GM23338 (cell line): ENCODE measurements around the gene SLC9A8. TPM values are rescaled to one million over a fixed set of nuclear protein-coding genes. Genes with fewer than 3 reads are reported as not detected.

Experiments
- ATAC-seq: fragments of 200-7000 bp; cut with Tn5 transposase; 3 replicates; pipeline ENCODE4 v1.9.1; 2020
- DNase-seq: peaks from one replicate; pipeline ENCODE4 v3.0.0-alpha.2; 2015; ENCODE audit warnings: low spot score
- H2AFZ ChIP-seq: fragments of 200-600 bp; sonication (generic); 2 replicates; pipeline ENCODE4 v1.8.0; 2016; ENCODE audit warnings: antibody characterized with exemption, mild to moderate bottlenecking, moderate library complexity
- H3F3A ChIP-seq: fragments of 200-600 bp; sonication (generic); replicated peaks from 2 replicates; pipeline ENCODE4 v1.8.0; 2017; ENCODE audit warnings: antibody characterized with exemption, mixed run types, low read depth
- H3K27ac ChIP-seq: fragments of 200-600 bp; sonication (generic); 2 replicates; pipeline ENCODE4 v1.6.1; 2016; ENCODE audit warnings: low read depth
- H3K27me3 ChIP-seq: fragments of 200-600 bp; sonication (generic); 2 replicates; pipeline ENCODE4 v1.8.0; 2016; ENCODE audit warnings: mild to moderate bottlenecking, mixed run types, moderate library complexity; ENCODE audit not compliant: insufficient read depth
- H3K36me3 ChIP-seq: fragments of 200-600 bp; sonication (generic); 2 replicates; pipeline ENCODE4 v1.8.0; 2016; ENCODE audit warnings: mild to moderate bottlenecking; ENCODE audit not compliant: insufficient read depth
- H3K4me1 ChIP-seq: fragments of 200-600 bp; sonication (generic); 2 replicates; pipeline ENCODE4 v1.8.0; 2016; ENCODE audit warnings: mild to moderate bottlenecking, moderate library complexity; ENCODE audit not compliant: insufficient read depth
- H3K4me2 ChIP-seq: fragments of 200-600 bp; sonication (generic); 2 replicates; pipeline ENCODE4 v1.7.1; 2017; ENCODE audit warnings: mixed run types
- H3K4me3 ChIP-seq: fragments of 200-600 bp; sonication (generic); 2 replicates; pipeline ENCODE4 v1.6.1; 2016; ENCODE audit warnings: mixed run types
- H3K79me2 ChIP-seq: fragments of 200-600 bp; sonication (generic); replicated peaks from 2 replicates; pipeline ENCODE4 v1.8.0; 2017; ENCODE audit warnings: mild to moderate bottlenecking; ENCODE audit not compliant: insufficient read depth
- H3K9me2 ChIP-seq: fragments of 200-600 bp; sonication (generic); 2 replicates; pipeline ENCODE4 v1.8.0; 2017; ENCODE audit not compliant: insufficient read depth
- H4K20me1 ChIP-seq: fragments of 200-600 bp; sonication (generic); replicated peaks from 2 replicates; pipeline ENCODE4 v1.8.0; 2017; ENCODE audit warnings: mild to moderate bottlenecking; ENCODE audit not compliant: insufficient read depth
- H3K27ac Mint-ChIP-seq: 2 replicates; pipeline ENCODE4 v1.8.0; 2020; ENCODE audit warnings: inconsistent platforms, mild to moderate bottlenecking, moderate library complexity, mixed read lengths
- H3K27me3 Mint-ChIP-seq: 3 replicates; pipeline ENCODE4 v1.8.0; 2022; ENCODE audit warnings: low read depth, mild to moderate bottlenecking, moderate library complexity, mixed read lengths, inconsistent platforms; ENCODE audit not compliant: insufficient read depth, poor library complexity
- H3K36me3 Mint-ChIP-seq: 3 replicates; pipeline ENCODE4 v1.8.0; 2021; ENCODE audit warnings: low read depth, mild to moderate bottlenecking, inconsistent platforms, moderate library complexity, mixed read lengths
- H3K4me1 Mint-ChIP-seq: 3 replicates; pipeline ENCODE4 v1.8.0; 2020; ENCODE audit warnings: mild to moderate bottlenecking, inconsistent platforms, mixed read lengths
- H3K4me3 Mint-ChIP-seq: 3 replicates; pipeline ENCODE4 v1.8.0; 2021; ENCODE audit warnings: moderate library complexity, mild to moderate bottlenecking, inconsistent platforms, mixed read lengths
- H3K9me3 Mint-ChIP-seq: 3 replicates; pipeline ENCODE4 v1.8.0; 2020; ENCODE audit warnings: moderate library complexity, mild to moderate bottlenecking, inconsistent platforms, mixed read lengths
- JUNB ChIP-seq: IDR thresholded peaks from one replicate; pipeline ENCODE4 v1.6.1; 2016; ENCODE audit warnings: antibody characterized with exemption; ENCODE audit not compliant: unreplicated experiment
- NANOG ChIP-seq: IDR thresholded peaks from 2 replicates; pipeline ENCODE4 v1.6.1; 2016; ENCODE audit warnings: antibody characterized with exemption, borderline replicate concordance
- ZNF114 ChIP-seq: fragments of 250-450 bp; sonication (Bioruptor Pico); IDR thresholded peaks from 2 replicates; pipeline ENCODE4 v1.5.0; 2020; ENCODE audit warnings: mild to moderate bottlenecking, moderate library complexity
- ZNF331 ChIP-seq: fragments of 250-450 bp; sonication (Bioruptor Pico); IDR thresholded peaks from 2 replicates; pipeline ENCODE4 v1.5.0; 2020; ENCODE audit warnings: low read depth, mild to moderate bottlenecking, moderate library complexity
- polyA plus RNA-seq: library from polyadenylated mRNA; unstranded; fragments of >200 nt; fragmentation: Nextera tagmentation; extraction: Ambion mirVana; gene quantifications from 2 replicates; pipeline ENCODE4 v1.2.1, GENCODE V29; 2016
- total RNA-seq: library from RNA; depleted of rRNA; stranded (reverse); fragments of >200 nt; shearing (Covaris generic); gene quantifications from 2 replicates; pipeline ENCODE4 v1.2.3, GENCODE V29; 2014
- TF ChIP-seq, protein P1 (sequence below), 2 experiments: fragments of 200-600 bp in 1 of 2; sonication (generic) in 1 of 2; conservative IDR thresholded peaks; 2 replicates each; pipeline versions ENCODE4 v1.5.1 to v1.6.1; 2016 to 2017; ENCODE audit warnings: antibody characterized with exemption in 2 of 2, low read depth in 2 of 2, mild to moderate bottlenecking in 2 of 2, moderate library complexity in 1 of 2
- TF ChIP-seq, protein P2 (sequence below): fragments of 250-450 bp; sonication (Bioruptor Pico); IDR thresholded peaks from 2 replicates; pipeline ENCODE4 v1.5.0; 2020; ENCODE audit warnings: mild to moderate bottlenecking, moderate library complexity
- TF ChIP-seq, protein P3 (sequence below): IDR thresholded peaks from 2 replicates; pipeline ENCODE4 v1.6.1; 2016; ENCODE audit warnings: antibody characterized with exemption

SLC9A8 gene
- total and polyA plus RNA-seq, 2 experiments from 2014 or later: 2.6 to 6.4 TPM

DNA sequence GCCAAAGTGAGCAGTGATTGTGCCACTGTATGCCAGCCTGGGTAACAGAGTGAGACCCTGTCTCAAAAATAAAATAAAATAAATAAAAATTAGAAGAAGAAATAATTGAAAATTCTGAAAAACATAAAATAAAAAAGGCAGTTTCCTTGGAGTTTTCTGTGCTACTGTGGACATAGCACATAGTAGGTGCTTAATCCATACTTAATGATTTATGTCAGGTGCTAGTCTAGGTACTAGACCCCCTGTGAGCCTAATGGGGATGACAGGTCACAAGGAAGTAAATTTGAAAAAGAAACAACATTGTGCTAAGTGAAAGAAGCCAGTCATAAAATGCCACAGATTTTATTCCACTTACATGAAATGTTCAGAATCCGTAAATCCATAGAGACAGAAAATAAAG, 9.2 kb upstream of the SLC9A8 start:
- no peaks in the 10 kb centered on the region for H3K4me1 ChIP-seq
- TF ChIP-seq ZNF331 (CRISPR knock-in tag) (no peak), ZNF114 (CRISPR knock-in tag) (no peak), NANOG (no peak), JUNB (no peak)
- TF ChIP-seq, protein P1, sequence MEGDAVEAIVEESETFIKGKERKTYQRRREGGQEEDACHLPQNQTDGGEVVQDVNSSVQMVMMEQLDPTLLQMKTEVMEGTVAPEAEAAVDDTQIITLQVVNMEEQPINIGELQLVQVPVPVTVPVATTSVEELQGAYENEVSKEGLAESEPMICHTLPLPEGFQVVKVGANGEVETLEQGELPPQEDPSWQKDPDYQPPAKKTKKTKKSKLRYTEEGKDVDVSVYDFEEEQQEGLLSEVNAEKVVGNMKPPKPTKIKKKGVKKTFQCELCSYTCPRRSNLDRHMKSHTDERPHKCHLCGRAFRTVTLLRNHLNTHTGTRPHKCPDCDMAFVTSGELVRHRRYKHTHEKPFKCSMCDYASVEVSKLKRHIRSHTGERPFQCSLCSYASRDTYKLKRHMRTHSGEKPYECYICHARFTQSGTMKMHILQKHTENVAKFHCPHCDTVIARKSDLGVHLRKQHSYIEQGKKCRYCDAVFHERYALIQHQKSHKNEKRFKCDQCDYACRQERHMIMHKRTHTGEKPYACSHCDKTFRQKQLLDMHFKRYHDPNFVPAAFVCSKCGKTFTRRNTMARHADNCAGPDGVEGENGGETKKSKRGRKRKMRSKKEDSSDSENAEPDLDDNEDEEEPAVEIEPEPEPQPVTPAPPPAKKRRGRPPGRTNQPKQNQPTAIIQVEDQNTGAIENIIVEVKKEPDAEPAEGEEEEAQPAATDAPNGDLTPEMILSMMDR (conservative IDR thresholded peaks at IDR 0.05; ENCODE audit: low read depth in 2 of 2): no peak
- TF ChIP-seq, protein P2, sequence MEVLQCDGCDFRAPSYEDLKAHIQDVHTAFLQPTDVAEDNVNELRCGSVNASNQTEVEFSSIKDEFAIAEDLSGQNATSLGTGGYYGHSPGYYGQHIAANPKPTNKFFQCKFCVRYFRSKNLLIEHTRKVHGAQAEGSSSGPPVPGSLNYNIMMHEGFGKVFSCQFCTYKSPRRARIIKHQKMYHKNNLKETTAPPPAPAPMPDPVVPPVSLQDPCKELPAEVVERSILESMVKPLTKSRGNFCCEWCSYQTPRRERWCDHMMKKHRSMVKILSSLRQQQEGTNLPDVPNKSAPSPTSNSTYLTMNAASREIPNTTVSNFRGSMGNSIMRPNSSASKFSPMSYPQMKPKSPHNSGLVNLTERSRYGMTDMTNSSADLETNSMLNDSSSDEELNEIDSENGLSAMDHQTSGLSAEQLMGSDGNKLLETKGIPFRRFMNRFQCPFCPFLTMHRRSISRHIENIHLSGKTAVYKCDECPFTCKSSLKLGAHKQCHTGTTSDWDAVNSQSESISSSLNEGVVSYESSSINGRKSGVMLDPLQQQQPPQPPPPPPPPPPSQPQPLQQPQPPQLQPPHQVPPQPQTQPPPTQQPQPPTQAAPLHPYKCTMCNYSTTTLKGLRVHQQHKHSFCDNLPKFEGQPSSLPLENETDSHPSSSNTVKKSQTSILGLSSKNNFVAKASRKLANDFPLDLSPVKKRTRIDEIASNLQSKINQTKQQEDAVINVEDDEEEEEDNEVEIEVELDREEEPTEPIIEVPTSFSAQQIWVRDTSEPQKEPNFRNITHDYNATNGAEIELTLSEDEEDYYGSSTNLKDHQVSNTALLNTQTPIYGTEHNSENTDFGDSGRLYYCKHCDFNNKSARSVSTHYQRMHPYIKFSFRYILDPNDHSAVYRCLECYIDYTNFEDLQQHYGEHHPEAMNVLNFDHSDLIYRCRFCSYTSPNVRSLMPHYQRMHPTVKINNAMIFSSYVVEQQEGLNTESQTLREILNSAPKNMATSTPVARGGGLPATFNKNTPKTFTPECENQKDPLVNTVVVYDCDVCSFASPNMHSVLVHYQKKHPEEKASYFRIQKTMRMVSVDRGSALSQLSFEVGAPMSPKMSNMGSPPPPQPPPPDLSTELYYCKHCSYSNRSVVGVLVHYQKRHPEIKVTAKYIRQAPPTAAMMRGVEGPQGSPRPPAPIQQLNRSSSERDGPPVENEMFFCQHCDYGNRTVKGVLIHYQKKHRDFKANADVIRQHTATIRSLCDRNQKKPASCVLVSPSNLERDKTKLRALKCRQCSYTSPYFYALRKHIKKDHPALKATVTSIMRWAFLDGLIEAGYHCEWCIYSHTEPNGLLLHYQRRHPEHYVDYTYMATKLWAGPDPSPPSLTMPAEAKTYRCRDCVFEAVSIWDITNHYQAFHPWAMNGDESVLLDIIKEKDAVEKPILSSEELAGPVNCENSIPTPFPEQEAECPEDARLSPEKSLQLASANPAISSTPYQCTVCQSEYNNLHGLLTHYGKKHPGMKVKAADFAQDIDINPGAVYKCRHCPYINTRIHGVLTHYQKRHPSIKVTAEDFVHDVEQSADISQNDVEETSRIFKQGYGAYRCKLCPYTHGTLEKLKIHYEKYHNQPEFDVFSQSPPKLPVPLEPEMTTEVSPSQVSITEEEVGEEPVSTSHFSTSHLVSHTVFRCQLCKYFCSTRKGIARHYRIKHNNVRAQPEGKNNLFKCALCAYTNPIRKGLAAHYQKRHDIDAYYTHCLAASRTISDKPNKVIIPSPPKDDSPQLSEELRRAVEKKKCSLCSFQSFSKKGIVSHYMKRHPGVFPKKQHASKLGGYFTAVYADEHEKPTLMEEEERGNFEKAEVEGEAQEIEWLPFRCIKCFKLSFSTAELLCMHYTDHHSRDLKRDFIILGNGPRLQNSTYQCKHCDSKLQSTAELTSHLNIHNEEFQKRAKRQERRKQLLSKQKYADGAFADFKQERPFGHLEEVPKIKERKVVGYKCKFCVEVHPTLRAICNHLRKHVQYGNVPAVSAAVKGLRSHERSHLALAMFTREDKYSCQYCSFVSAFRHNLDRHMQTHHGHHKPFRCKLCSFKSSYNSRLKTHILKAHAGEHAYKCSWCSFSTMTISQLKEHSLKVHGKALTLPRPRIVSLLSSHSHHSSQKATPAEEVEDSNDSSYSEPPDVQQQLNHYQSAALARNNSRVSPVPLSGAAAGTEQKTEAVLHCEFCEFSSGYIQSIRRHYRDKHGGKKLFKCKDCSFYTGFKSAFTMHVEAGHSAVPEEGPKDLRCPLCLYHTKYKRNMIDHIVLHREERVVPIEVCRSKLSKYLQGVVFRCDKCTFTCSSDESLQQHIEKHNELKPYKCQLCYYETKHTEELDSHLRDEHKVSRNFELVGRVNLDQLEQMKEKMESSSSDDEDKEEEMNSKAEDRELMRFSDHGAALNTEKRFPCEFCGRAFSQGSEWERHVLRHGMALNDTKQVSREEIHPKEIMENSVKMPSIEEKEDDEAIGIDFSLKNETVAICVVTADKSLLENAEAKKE: no peak
- TF ChIP-seq, protein P3, sequence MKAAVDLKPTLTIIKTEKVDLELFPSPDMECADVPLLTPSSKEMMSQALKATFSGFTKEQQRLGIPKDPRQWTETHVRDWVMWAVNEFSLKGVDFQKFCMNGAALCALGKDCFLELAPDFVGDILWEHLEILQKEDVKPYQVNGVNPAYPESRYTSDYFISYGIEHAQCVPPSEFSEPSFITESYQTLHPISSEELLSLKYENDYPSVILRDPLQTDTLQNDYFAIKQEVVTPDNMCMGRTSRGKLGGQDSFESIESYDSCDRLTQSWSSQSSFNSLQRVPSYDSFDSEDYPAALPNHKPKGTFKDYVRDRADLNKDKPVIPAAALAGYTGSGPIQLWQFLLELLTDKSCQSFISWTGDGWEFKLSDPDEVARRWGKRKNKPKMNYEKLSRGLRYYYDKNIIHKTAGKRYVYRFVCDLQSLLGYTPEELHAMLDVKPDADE: no peak
- ATAC-seq: no peak

More for the DNA sequence above, 9.2 kb upstream of the SLC9A8 start:
- Histone ChIP-seq H4K20me1 (no peaks in the 10 kb centered on the region; the same call in 1 of the 2 replicates), H3K79me2 (no peaks in the 10 kb centered on the region), H3K4me3 (no peak overlapping the region), H2AFZ (no peak overlapping the region), H3K9me2 (no peaks in the 10 kb centered on the region), H3K27me3 (no peaks in the 10 kb centered on the region), H3K36me3 (no peaks in the 10 kb centered on the region), H3K27ac (no peak overlapping the region), H3F3A (no peaks in the 10 kb centered on the region), H3K4me2 (no peak overlapping the region)
- Mint-ChIP-seq H3K4me1 (no peaks in the 10 kb centered on the region), H3K9me3 (no peaks in the 10 kb centered on the region; the same call in 2 of the 3 replicates), H3K4me3 (no peak overlapping the region), H3K27me3 (peaks cover 7% of the 10 kb centered on the region), H3K36me3 (no peaks in the 10 kb centered on the region), H3K27ac (no peak overlapping the region)
- DNase-seq: no peak
